Amniotic stem cell (primary cell): ENCODE data around the gene ITIH6.
"Not testable (repeated sequence)": the region's sequence is repeated elsewhere in the genome, so short reads cannot be mapped to it uniquely, and the experiment has no call there.

Experiments
- DNase-seq: peaks from one replicate; lab custom pipeline; 2025; lab: John Stamatoyannopoulos, UW

ITIH6 gene

DNA sequence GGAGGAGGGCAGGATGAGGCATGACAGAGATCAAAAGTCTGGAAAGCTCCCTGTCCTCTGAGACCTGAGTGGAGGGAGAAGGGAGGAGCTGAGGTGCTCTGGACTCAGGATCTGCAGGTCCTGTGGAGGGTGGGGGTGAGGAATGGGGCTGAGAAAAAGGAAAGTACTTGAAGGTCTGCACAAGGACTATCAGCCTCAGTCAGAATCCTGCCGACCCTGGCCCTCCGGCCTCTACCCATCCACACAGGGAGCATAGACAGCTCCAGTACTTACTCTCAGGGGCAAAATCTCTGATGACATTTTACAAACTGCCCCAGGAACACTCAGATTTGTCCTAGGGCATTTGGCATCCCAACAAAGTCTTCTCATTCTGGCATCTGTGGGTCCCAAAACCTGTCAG lies 991 bp upstream of the ITIH6 start:
- DNase-seq = no peak

DNA sequence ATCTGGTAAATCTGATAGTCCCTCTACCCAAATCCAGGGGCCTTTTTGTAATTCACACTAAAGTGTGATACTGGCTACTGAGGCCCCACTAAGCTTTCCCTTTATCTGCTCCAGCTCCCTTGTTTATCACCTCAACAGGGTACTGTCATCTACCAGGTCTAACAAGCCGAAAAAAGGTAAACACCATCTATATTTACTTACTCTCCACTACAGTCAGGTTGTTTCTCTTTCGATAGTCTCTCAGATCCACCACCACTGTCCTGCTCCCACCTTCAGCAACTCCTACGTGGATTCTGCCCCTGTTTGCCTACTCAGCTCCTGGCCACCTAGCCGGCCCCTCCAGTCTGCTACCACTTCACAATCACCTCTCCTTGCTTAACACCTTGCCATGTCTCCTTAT lies 3.3 kb downstream of the ITIH6 start:
- no peak for DNase-seq

DNA sequence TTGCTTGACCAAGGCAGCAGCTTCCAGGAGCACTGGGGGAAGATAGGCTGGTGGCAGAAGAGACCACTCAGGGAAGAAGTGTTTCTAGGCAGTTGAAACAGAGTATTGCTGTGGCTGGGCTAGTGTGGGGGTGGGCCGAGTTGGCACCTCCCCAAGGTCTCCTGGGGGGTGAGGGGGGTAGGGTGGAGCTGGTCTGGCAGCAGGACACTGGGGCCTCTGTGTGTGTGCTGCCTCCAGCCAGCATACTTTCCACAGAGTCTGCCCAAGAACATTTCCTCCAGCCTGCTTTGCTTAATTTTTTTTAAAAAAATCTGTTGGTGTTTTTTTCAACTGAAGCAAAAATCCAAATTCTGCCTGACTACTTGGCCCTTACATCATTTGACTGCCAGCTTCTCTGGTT lies 4.0 kb downstream of the ITIH6 start:
- no peak for DNase-seq

DNA sequence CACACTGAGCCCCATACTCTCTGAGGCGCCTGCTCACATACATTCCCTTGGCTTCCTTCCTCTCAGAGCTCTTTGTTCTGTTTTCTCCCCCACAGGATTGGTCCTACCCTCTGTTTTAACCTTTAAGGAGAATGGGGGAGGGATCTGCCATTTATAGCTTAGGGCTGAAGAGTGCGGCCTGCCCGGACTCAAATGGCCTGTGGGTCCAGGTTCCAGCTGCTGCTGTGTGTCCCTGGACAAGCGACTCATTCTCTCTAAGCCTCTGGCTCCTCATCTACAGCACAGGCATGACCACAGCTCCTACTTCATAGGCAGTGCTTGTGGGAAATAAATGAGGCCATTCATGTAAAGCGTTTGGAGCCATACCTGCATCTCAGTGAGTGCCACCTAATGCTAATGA lies 8.7 kb downstream of the ITIH6 start:
- DNase-seq = not testable (repeated sequence)

DNA sequence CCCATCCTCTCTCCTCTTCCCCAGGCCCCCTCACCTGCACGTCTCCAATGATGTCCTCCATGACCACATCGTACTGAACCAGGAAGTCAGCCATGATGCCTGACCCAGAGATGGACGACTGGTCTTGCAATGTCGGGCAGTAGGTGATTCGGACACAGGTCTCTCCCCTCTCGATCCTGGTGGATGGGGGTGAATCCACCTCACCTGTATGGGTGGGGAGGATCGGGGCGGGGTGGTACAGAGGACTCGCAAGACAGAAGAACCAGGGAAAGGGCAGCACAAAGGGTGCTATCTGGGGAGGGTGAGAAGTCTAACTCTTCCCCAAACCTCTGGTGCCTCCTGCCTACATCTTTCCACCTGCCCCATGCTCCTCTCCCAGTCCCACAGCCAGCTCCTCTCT lies 9.6 kb downstream of the ITIH6 start:
- DNase-seq = no peak

DNA sequence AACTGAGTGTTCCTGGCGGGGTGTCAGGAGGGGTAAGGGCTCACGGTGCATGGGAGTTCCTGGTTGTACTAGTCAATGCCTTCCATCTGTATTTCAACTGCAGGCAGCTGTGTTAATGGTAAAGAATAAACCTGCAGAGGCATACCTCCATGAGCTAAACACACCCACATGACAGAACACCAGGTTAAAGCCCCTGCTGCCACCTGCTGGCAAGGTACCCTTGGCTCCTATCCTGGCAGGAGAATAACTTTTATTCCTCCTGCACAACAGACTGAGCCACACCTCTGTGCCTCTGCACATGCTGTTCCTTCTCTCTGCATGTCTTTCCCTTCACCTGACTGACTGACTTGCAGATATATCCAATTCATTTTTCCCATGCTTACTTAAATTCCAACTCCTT lies 11.1 kb downstream of the ITIH6 start:
- DNase-seq = no peak

DNA sequence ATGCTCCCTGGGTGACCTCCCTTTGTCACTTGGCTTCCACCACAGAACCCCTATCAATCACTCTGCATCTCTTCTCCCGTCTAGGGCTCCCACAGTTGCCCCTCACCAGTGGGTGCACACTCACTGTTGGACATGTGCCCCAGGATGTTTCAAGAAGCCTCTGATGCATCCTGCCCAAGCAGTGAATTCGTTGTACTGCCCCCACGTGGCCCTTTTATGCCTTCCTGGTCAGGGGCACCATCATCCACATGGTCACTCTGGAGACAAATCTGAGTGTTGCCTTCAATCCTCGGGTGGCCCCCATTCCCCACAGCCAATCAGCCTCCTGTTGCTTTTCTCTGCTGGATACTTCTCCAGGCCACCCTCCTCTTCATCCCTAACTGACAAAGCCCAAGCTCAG lies 12.2 kb downstream of the ITIH6 start:
- no peak for DNase-seq

DNA sequence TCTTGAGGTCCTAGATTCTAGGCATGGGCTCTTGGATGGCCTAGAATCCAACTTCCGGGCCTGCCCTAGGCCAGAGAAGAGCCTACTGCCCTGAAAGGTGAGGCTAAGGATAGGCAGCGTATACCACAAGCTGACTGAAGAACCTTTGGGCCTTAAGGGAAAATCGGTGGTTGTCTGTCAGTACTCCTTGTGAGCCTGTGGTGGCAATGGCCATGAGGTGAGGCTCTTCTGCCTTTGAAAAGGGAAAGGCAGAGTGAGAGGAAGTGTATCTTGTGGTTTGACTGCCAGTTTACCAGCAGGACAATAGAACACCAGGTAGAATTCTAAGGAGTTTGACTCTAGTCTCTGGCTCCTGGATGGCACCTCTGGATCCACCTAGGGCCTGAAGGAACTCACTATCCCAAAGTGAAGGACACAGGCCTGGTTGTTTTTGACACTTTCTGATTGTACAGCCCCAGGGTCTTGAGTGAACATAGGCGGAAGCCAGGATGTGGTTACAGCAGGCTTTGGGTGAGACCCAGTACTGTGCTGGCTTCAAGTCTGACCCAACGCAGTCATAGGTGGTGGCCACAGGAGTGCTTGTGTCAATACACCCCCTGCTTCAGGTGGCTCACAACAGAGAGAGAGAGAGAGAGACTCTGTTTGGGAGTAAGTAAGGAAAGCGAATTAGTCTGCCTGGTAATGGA lies 20.9 kb downstream of the ITIH6 start:
- DNase-seq = no peak

DNA sequence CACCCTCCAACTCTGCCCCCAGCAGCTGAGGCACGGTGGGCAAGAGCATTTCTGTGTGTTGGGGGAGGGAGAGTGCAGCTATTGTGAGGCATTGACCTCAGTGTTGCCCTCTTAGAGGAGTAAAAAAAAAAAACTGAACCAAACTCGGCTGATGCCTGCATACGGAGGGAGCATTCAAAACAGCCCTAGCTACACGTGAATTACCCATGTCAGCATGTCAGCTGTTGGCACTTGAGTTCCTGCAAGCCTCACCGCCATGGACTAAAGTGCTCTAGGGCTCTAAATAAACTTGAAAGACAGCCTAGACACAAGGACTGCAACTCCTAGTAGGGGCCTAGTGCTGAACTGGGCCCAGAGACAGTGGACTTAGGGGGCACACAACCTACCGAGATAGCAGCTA lies 22.0 kb downstream of the ITIH6 start:
- DNase-seq = no peak

DNA sequence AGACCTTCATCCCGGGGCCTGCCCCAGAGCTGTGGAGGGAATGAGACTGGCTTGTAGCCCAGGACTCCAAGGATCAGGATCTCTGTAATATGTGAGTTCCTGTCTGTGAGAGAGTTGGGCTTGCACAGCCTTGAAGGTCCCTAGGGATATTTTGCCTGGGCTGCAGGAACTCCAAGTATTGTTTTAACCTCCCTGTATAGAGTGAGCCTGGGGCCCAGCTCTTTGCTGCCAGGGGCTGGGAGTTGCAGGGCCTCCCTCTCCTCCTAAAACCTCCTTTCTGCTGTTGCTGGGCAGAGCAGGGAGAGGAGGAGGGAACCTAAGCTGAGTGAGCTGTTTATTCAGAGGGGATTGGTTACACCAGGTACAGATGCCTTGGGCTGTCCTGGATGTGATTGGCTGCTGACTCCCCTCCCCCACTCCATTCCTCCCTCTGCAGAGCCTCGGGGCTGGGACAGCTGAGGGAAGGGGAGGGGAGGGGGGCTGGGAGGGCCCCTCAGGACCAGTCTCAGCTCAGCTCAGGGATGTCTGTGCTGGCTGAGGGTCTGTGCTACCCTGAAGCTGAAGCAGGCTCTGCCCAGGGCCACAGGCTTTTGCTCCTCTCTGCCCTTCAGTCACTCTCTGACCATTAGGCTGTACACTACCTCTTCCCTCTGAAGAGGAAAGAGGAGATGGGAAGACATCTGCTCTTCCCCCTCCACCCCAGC lies 23.5 kb downstream of the ITIH6 start:
- DNase-seq = not testable (repeated sequence)

DNA sequence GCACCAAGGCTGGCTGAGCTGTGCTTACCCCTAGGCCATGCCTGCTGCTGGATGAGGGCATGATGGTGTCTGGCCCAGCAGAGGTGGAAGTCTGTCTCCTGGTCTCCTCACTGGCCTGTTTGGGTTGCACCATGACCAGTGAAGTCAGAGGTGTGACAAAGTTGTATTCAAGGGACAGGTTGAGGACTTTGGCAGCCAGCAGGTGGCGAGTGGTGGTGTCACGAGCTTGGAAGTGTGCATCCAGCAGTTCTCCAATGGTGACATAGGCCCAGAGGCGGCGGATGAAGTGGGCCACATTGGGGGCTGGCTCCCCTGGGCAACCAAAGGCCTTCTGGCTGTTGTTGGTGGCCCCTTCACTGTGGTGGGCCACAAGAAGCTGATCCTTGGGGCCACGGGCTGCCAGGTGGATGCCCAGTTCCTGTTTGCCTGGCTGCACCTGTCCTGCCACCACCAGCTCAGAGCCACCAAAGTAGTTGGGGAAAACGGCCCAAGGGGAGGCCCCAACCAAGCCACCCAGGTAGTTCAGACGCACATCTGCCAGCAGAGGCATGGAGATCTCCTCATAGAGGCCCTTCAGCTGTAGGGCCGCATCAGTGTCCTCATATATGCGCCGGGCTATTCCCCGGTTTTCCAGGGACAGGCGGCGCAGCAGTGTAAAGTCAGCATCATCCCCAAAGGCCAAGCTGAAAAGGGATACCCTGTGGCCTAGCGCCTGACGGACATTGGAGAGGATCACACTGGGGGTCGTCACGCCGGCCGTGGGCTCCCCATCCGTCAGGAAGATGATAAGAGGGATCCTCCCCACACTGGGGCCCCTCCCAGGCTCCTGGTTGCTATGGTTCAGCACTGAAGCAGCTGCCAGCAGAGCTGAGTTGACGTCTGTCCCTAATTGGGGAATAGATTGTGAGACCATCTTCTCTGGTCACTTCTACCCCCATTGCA lies 39.7 kb downstream of the ITIH6 start:
- no peak for DNase-seq

DNA sequence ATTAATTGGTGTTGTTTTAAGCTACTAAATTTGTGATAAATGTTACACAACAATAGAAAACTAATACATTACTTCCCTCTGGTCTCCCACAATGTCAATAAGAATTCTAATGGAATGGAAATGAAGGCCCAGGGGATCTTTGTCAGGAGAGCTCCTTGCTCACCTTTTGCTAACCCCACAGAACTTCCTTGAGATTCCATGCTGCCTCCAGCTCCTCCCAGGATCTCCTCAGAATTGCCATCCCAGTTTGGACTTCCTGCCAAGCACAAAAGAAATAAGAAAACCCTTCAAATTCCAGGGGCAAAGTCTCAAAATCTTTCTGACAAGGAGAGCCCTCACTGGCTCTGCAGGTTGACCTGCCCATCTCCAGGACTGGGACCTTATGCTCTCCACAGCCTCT lies 43.2 kb downstream of the ITIH6 start:
- DNase-seq = no peak

DNA sequence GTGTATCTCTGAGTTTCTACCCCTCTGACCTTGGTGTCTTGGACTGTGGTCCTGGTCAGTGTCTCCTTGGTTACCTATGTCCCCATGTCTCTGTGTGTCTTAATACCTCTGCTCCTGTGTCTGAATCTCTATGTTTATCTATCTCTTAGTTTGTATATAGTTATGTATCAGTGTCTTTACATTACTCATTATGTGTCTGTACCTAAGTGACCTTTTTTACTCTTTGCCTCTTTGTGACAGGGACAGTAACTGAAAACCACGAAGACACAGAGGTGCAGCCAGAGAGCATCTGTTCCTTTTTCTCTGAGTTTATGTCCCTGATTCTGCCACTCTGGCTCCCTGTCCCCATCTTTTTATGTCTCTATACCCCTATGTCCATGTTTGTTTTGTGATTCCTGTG lies 49.4 kb downstream of the ITIH6 start:
- DNase-seq = no peak

DNA sequence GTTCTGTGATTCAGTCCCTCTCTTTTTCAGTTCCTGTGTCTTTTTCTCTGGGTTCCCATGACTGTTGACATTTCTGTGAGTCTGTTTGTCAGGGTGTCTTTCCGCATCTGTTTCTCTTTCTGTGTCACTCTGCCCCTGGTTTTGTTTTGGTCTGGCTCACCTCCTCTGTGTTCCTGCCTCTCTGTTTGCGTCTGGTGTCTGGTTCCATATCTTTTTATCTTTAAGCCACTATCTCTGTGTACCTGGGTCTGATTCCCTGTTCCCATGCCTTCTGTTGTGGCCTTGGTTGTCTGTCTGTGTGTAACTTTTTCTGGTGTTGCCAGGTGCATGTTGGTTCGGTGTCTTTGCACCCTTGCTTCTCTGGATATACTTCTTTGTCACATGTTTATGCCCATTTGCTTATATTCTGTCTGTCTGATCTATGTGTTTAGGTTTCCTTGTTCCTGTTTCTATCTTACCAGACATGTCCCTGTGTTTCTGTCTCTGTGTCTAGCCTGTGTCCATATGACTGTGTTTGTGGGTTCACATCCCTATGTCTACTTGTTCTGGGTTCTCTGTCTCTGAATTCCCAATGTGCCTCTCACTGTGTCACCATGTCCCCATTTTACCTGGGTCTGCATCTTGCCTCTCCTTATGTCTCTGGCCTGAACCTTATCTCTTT lies 50.2 kb downstream of the ITIH6 start:
- DNase-seq = no peak

DNA sequence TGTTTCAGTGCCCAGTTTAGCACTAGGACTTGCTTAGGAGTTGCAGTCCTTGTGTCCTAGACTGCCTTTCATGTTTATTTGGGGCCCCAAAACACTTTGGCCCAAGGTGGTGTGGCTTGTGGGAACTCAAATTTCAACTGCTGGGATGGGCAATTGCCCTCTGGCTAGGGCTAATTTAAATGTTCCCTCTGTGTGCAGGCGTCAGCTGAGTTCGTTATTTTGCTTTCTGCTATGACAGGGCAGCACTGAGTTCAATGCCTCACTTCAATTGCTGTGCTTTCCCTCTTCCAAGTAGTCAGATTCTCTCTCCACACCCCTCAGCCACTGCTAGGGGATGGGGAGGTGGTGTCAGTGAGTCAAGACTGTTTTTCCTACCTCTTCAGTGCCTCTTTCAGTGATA lies 51.1 kb downstream of the ITIH6 start:
- no peak for DNase-seq

DNA sequence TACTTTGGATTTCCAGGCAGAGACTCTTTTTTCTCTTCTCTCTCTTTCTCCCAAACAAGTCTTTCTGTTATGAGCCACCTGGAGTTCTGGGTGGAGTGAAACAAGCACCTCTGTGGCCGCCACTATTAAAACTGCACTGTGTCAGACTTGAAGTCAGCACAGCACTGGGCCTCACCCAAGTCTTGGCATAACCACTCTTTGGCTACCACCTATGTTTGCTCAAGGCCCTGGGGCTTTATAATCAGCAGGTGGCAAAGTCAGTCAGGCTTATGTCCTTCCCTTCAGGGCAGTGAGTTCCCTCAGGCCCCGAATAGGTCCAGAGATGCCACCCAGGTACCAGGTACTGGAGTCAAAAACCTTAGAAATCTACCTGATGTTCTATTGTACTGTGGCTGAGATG lies 52.4 kb downstream of the ITIH6 start:
- no peak for DNase-seq

DNA sequence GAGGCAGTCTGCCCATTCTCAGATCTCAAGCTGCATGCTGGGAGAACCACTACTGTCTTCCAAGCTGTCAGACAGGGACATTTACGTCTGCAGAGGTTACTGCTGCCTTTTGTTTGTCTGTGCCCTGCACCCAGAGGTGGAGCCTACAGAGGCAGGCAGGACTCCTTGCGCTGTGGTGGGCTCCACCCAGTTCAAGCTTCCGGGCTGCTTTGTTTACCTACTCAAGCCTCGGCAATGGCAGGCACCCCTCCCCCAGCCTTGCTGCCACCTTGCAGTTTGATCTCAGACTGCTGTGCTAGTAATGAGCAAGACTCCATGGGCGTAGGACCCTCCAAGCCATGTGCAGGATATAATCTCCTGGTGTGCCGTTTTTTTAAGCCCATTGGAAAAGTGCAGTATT lies 59.5 kb downstream of the ITIH6 start:
- DNase-seq = not testable (repeated sequence)

DNA sequence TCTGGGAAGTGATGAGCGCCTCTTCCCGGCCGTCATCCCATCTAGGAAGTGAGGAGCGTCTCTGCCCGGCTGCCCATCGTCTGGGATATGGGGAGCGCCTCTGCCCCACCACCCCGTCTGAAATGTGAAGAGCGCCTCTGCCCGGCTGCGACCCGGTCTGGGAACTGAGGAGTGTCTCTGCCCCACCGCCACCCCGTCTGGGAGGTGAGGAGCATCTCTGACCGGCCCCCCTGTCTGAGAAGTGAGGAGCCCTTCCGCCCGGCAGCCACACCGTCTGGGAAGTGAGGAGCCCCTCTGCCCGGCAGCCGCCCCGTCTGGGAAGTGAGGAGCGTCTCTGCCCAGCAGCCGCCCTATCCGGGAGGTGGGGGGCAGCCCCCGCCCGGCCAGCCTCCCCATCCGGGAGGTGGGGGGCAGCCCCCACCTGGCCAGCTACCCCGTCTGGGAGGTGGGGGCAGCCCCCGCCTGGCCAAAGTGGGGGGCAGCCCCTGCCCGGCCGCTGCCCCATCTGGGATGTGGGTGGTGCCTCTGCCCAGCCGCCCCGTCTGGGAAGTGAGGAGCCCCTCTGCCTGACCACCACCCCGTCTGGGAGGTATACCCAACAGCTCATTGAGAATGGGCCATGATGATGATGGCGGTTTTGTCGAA lies 61.6 kb downstream of the ITIH6 start:
- not testable (repeated sequence) for DNase-seq

DNA sequence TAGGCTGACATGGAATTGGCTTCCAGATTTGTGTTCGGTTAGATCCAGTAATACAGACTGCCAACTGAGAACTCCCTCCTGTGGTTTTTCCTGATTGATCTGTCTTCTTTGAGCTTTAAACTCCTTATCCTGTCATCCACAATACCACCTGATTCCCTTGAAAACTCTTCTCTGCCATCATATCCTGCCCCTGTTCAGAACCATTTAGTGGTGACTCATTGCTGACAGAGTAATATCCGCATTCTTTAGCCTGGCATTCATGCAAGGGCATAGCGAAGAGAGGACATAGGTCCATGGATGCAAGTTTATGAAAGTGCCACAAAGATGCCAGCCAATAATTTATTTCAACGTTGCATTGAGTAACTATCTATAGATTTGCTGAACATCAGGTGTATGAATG lies 76.6 kb downstream of the ITIH6 start:
- DNase-seq = no peak

DNA sequence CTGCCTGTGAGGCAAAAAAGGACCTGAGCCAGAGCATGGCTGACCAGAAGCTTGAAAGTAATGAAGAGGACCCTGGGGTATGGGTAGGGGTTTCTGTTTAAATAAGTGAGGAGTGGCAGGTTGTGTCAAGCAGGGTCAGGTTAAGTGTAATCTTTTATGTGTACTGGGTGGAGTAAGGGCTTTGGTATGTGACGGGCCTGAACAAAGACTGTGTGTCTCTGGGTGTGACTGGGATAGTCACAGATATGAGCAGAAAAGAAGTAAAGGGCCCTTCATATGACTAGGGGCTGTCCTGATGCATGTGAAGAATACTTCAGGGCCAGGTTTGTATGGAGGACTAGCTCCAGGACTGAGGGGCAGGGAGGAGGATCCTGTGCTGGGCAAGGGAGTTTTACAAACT lies 82.4 kb downstream of the ITIH6 start:
- DNase-seq = no peak

DNA sequence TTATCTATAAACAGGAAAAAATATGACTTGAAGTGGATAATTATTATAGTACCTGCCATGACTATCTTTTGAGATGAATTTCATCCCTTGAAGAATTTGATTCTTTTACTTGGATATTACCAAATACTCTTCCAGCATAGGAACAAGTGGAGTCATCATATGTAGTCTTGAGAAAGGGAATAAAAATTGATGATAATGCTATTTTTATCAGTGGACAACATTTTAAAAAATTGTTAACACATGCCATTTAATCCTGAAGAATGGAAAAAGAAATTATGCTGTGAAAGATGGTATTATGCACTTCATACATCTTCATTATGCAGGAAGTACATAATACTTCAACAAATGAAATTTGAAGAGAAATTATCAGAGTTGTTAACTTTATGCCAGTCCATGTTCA lies 83.6 kb downstream of the ITIH6 start:
- DNase-seq = no peak

DNA sequence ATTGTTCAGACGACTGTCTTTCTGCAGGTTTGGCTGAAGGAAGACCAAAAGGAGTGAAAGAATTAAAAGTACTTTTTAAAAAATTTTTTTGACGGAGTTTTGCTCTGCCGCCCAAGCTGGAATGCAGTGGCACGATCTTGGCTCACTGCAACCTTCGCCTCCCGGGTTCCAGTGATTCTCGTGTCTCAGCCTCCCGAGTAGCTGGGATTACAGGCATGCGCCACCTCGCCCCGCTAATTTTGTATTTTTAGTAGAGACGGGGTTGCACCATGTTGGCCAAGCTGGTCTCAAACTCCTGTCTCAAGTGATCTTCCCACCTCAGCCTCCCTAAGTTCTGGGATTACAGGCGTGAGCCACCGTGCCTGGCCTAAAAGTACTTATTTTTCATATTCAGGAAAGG lies 86.3 kb downstream of the ITIH6 start:
- DNase-seq = no peak
